Adrenal gland (tissue), 12 donors: ENCODE results near the gene FAM234A. TPM values are rescaled to one million over a fixed set of nuclear protein-coding genes. Genes with fewer than 3 reads are reported as not detected.

Experiments used
- DNase-seq, 7 donors: peaks; one replicate each; pipeline ENCODE4 v3.0.0-alpha.2; 2019 to 2020
- H3K27ac ChIP-seq, 5 donors: fragments of 200-600 bp; sonication (generic) in 4 of 5; 1 replicate in 3 of 5; 2 replicates in 2 of 5; pipeline versions ENCODE4 v1.5.1 to v1.8.0; 2016 to 2020; ENCODE audit warnings: mild to moderate bottlenecking in 1 of 5
- H3K27me3 ChIP-seq: fragments of 200-600 bp; 2 replicates; pipeline ENCODE4 v1.8.0; 2021
- H3K36me3 ChIP-seq, 2 donors: fragments of 200-600 bp; replicated peaks in 1 of 2; 1 replicate in 1 of 2; 2 replicates in 1 of 2; pipeline versions ENCODE4 v1.5.1 to v1.8.0; 2018 to 2022
- H3K4me1 ChIP-seq, 2 donors: fragments of 200-600 bp; replicated peaks in 1 of 2; 1 replicate in 1 of 2; 2 replicates in 1 of 2; pipeline versions ENCODE4 v1.5.1 to v1.8.0; 2018 to 2021
- H3K4me3 ChIP-seq, 4 donors: fragments of 200-600 bp; sonication (generic) in 3 of 4; one replicate each; pipeline ENCODE4 v1.5.1; 2016 to 2018
- H3K9me3 ChIP-seq, 3 donors: fragments of 200-600 bp; sonication (generic) in 1 of 3; replicated peaks in 1 of 3; 1 replicate in 2 of 3; 2 replicates in 1 of 3; pipeline versions ENCODE4 v1.5.1 to v1.8.0; 2016 to 2021
- POLR2A ChIP-seq, 2 donors: fragments of 450-650 bp; IDR thresholded peaks; one replicate each; pipeline ENCODE4 v1.6.1; 2017; ENCODE audit warnings: antibody characterized with exemption in 2 of 2, mild to moderate bottlenecking in 2 of 2, moderate library complexity in 1 of 2
- WGBS, 4 donors: extraction: QIAGEN DNeasy Blood & Tissue Kit in 2 of 4; methylation state at CpG; one replicate each; pipeline versions ENCODE4 v1.1.5 to v1.1.7; 2013 to 2017; 5-methylcytosine and 5-hydroxymethylcytosine counted together
- intact Hi-C, 2 donors: fragments of 100-400 bp; cut with DNase I; formaldehyde crosslinking; loops; one replicate each; pipeline versions ENCODE4 v1.14.1 to v1.15.0; 2022 to 2023
- polyA plus RNA-seq, 3 donors: library from polyadenylated mRNA; stranded (reverse); fragments of 200-250 nt in 2 of 3; fragments of 350-450 nt in 1 of 3; fragmentation: Illumina TruSeq in 1 of 3; extraction: RNeasy Lipid Tissue Mini Kit (QIAGEN cat#74804) in 1 of 3; gene quantifications; one replicate each; pipeline ENCODE4 v1.2.3, GENCODE V29; 2013 to 2014
- total RNA-seq, 9 donors: library from RNA; depleted of rRNA in 4 of 9; stranded (reverse); fragments of >200 nt in 4 of 9; fragments of 120-200 nt in 1 of 9; fragmentation: NEBNext Ultra II Directional in 1 of 9; extraction: Animal tissue kit (Norgen Biotek cat#: 25700) in 1 of 9; gene quantifications; one replicate each; pipeline versions ENCODE4 v1.1.0 to v1.2.4, GENCODE V29; 2013 to 2023
- TF ChIP-seq, protein P1 (sequence below), 6 experiments: fragments of 450-650 bp in 4 of 6; fragments of 200-600 bp in 2 of 6; sonication (generic) in 1 of 6; IDR thresholded peaks; 1 replicate in 5 of 6; 2 replicates in 1 of 6; pipeline versions ENCODE4 v1.5.1 to v1.8.0; 2016 to 2021; ENCODE audit warnings: antibody characterized with exemption in 6 of 6, mild to moderate bottlenecking in 2 of 6, moderate library complexity in 1 of 6
- donor health status: healthy with polysubstance abuse.
- donor health status: Bipolar disorder and iron deficiency.
- donor health status: DM: yes; HTN: yes; CAD: no.
- donor health status: DM: no; HTN: no; CAD: no.
- donor health status: DM: no; HTN: no; CAD: no.
- donor health status: DM: yes; HTN: yes; CAD: no.

The FAM234A gene
- total and polyA plus RNA-seq, 12 donors: 60.2 to 207 (median 97.8) TPM

DNA sequence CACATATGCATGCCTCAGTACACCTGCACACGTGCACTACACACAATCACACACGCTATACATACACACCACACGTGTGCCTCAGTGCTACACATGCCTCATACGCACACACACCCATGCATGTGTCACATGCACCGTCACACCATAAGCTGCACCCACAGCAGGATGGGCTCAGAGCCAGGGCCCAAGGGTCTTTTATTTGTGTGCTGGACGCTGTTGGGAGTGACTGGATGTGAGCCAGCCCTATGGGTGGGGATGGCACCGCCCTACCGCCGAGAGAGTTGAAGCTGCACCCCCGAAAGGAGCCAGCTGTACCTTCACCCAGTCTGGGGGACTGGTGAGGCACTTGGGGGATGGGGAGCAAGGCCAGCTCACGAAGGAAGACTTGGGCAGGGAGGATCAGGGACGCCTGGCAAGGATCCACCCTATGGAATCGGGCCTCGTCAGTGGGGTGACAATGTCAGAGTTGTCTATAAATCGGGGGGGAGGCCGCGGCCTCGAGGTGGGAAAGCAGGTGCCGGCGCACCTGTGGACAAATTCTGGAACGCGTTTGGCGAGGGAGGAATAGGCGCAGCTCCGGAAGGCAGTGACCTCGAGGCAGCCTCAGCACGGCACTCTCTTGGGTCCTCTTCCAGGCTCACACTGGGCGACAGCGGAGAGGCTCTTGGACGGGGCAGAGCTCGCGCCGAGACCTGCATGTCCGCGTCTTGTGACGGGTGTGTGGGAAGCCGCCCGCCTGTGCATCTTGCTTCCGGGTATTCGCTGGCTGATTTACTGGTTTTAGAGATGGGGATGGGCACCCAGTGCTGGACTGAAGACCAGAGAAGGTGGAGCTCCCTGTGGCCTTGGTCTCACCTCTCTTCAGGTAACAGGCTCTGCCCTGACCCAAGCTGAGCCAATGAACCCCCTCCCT lies 33.8 kb downstream of the FAM234A start:
- intact Hi-C loops: no loop called here
- no peak overlapping the region for H3K4me3 ChIP-seq
- WGBS, 4 donors: 57 to 70% (median 62%) methylated on average over 30 to 40 of the region's 40 CpGs
- no peaks in the 10 kb centered on the region for H3K4me1 ChIP-seq
- no peaks in the 10 kb centered on the region for H3K9me3 ChIP-seq
- H3K27me3 ChIP-seq: no peaks in the 10 kb centered on the region
- peaks cover 0 to 19% of the 10 kb centered on the region in 2 donors for H3K36me3 ChIP-seq
- H3K27ac ChIP-seq: no peak overlapping the region
- DNase-seq: no peak
- TF ChIP-seq POLR2A (IDR thresholded peaks at IDR 0.05): no peak
- TF ChIP-seq, protein P1, sequence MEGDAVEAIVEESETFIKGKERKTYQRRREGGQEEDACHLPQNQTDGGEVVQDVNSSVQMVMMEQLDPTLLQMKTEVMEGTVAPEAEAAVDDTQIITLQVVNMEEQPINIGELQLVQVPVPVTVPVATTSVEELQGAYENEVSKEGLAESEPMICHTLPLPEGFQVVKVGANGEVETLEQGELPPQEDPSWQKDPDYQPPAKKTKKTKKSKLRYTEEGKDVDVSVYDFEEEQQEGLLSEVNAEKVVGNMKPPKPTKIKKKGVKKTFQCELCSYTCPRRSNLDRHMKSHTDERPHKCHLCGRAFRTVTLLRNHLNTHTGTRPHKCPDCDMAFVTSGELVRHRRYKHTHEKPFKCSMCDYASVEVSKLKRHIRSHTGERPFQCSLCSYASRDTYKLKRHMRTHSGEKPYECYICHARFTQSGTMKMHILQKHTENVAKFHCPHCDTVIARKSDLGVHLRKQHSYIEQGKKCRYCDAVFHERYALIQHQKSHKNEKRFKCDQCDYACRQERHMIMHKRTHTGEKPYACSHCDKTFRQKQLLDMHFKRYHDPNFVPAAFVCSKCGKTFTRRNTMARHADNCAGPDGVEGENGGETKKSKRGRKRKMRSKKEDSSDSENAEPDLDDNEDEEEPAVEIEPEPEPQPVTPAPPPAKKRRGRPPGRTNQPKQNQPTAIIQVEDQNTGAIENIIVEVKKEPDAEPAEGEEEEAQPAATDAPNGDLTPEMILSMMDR (IDR thresholded peaks at IDR 0.05): no peak

DNA sequence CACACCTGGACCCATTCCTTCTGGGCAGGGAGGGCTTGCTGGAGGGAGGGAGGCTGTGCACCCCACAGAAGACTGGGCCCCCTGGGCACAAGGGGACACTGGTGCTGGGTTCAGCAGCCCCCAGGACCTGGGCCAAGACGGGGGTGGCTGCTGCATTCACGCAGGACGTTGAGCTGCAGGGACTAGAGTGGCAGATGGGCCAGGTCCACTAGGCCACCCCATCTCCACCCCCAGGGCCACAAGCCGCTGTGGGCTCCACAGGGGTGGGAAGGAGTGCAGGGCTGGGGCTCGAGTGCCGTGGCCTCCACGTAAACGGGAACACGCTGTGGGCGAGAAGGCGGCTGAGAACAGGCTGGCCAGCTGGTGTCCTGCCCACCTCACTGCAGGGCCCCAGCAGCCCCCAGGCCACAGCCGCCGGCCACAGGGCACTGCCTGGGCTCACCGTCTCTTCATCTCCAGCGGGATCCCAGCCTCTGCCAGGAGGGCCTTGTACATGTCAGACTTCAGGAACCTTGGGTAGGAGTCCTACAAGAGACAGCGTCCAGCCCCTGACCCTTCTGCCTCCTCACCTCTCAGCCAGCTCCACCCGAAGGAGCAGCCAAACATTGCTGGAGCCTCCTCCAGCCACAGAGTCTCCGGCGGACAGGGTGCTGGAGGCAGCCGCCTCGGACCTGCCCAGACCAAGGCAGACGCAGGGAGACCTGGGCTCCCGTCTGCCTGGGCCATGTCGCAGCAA lies 34.6 kb downstream of the FAM234A start:
- intact Hi-C loops: no loop called here
- 83 to 88% (median 85%) methylated on average over 19 to 24 of the region's 24 CpGs for WGBS, 4 donors
- H3K27ac ChIP-seq: no peak overlapping the region

DNA sequence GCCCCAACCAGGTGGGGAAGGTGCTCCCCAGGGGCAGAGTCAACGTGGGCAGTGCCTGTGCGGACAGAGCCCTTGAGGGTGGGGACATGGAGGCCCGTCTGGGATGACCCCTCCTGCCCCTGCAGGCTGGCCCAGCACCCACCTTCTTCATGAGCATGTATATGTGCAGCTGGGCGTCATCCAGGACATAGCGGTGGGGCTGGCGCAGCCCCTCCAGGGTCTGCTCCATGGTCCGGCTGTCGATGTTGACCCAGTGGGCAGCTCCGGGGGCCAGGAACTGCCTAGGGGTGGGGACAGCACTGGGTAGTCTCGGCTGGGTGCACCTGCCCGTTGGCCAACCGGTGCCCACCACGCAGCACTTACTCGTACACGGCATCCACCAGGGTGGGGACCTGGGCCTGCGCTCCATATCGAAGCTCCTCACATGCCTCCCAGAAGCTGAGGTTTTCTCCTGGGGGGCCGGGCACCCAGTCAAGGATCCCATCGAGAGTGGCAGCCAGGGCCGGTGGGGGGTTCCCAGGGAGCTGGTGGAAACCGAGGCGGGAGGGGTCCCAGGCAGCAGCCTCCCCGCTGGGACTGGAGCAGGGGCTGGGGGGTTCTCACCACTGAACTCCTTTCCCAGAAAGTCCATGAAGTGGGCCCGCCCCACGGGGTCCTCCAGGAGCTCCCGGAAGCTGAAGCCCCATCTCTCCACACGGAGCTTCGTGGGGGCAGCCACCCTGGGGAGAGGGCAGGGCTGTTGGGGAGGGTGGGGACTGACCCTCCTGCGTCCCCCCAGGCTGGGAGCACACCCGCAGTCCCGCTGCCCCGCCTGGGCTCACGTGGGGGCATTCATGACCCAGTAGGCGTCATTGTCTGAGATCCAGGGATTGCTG lies 36.0 kb downstream of the FAM234A start:
- peaks cover 6% of the 10 kb centered on the region for H3K27me3 ChIP-seq
- H3K4me1 ChIP-seq: peaks cover 0 to 5% of the 10 kb centered on the region in 2 donors
- TF ChIP-seq, protein P1 (IDR thresholded peaks at IDR 0.05): no peak
- TF ChIP-seq POLR2A (IDR thresholded peaks at IDR 0.05): no peak
- intact Hi-C loops: no loop called here
- no peak for DNase-seq
- H3K9me3 ChIP-seq: no peaks in the 10 kb centered on the region
- no peaks in the 10 kb centered on the region for H3K36me3 ChIP-seq
- no peak overlapping the region for H3K4me3 ChIP-seq
- 83 to 89% (median 85%) methylated on average over 5 to 34 of the region's 34 CpGs for WGBS, 4 donors
- no peak overlapping the region for H3K27ac ChIP-seq

More for the DNA sequence above, 34.6 kb downstream of the FAM234A start:
- DNase-seq: no peak
- no peaks in the 10 kb centered on the region for H3K27me3 ChIP-seq
- peaks cover 0 to 10% of the 10 kb centered on the region in 2 donors for H3K36me3 ChIP-seq
- TF ChIP-seq, protein P1 (IDR thresholded peaks at IDR 0.05): no peak
- TF ChIP-seq POLR2A (IDR thresholded peaks at IDR 0.05): no peak
- H3K4me1 ChIP-seq: no peaks in the 10 kb centered on the region
- H3K4me3 ChIP-seq: no peak overlapping the region
- H3K9me3 ChIP-seq: no peaks in the 10 kb centered on the region
